SK-N-SH (cell line): ENCODE measurements around the gene SPATA31D4.

Experiments
- CTCF ChIP-seq: fragments of 200-600 bp; sonication (generic); IDR thresholded peaks from 2 replicates; pipeline ENCODE4 v1.6.1; 2017; ENCODE audit warnings: antibody characterized with exemption, mild to moderate bottlenecking, moderate library complexity
- ELF1 ChIP-seq: IDR thresholded peaks from 2 replicates; pipeline ENCODE4 v1.4.0; 2012
- EP300 ChIP-seq, 2 experiments: IDR thresholded peaks; 2 replicates each; pipeline versions ENCODE4 v1.4.0 to v1.6.1; 2012; ENCODE audit warnings: borderline replicate concordance in 1 of 2, low read depth in 1 of 2, low read length in 1 of 2
- FOSL2 ChIP-seq: IDR thresholded peaks from 2 replicates; pipeline ENCODE4 v1.4.0; 2012; ENCODE audit warnings: low read depth, mild to moderate bottlenecking, moderate library complexity, borderline replicate concordance
- GABPA ChIP-seq: IDR thresholded peaks from 2 replicates; pipeline ENCODE4 v1.4.0; 2012; ENCODE audit warnings: low read depth, mild to moderate bottlenecking
- NFIC ChIP-seq: IDR thresholded peaks from 2 replicates; pipeline ENCODE4 v1.4.0; 2012; ENCODE audit warnings: borderline replicate concordance
- POLR2AphosphoS5 ChIP-seq: IDR thresholded peaks from 2 replicates; pipeline ENCODE4 v1.6.1; 2012; ENCODE audit warnings: low read depth, low read length
- RFX5 ChIP-seq: IDR thresholded peaks from 2 replicates; pipeline ENCODE4 v1.6.1; 2012; ENCODE audit warnings: mild to moderate bottlenecking, improper control_type of control experiment, low read length
- SIN3A ChIP-seq: IDR thresholded peaks from 2 replicates; pipeline ENCODE4 v1.6.1; 2012; ENCODE audit warnings: low read depth, mild to moderate bottlenecking, low read length, moderate library complexity, borderline replicate concordance
- ZBTB33 ChIP-seq: IDR thresholded peaks from 2 replicates; pipeline ENCODE4 v1.4.0; 2012; ENCODE audit warnings: low read depth, borderline replicate concordance
- TF ChIP-seq, protein P1 (sequence below): fragments of 150-350 bp; IDR thresholded peaks from 2 replicates; pipeline ENCODE4 v1.6.1; 2017; ENCODE audit warnings: antibody characterized with exemption, low read length, low read depth, borderline replicate concordance
- TF ChIP-seq, protein P2 (sequence below): IDR thresholded peaks from 2 replicates; pipeline ENCODE4 v1.4.0; 2012; ENCODE audit warnings: low read depth

- TF ChIP-seq NFIC: no peak
- no peak for TF ChIP-seq SIN3A
- TF ChIP-seq, protein P1, sequence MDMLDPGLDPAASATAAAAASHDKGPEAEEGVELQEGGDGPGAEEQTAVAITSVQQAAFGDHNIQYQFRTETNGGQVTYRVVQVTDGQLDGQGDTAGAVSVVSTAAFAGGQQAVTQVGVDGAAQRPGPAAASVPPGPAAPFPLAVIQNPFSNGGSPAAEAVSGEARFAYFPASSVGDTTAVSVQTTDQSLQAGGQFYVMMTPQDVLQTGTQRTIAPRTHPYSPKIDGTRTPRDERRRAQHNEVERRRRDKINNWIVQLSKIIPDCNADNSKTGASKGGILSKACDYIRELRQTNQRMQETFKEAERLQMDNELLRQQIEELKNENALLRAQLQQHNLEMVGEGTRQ: no peak
- no peak for TF ChIP-seq ELF1
- TF ChIP-seq RFX5: no peak
- no peak for TF ChIP-seq CTCF
- no peak for TF ChIP-seq EP300 (IDR thresholded peaks at IDR 0.05; ENCODE audit: borderline replicate concordance in 1 of 2, low read depth in 1 of 2, low read length in 1 of 2)
- TF ChIP-seq, protein P2, sequence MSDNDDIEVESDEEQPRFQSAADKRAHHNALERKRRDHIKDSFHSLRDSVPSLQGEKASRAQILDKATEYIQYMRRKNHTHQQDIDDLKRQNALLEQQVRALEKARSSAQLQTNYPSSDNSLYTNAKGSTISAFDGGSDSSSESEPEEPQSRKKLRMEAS: no peak
- no peak for TF ChIP-seq ZBTB33
- TF ChIP-seq FOSL2: no peak
- no peak for TF ChIP-seq GABPA
- no peak for TF ChIP-seq POLR2AphosphoS5
These were observed 41.6 kb upstream of the SPATA31D4 start for GRCh38 chr9:81886665-81887064.
